Neural progenitor cell (in vitro differentiated cells): ENCODE data around the gene ZP2.

Experiments used
- CTCF ChIP-seq: fragments of 200-600 bp; sonication (generic); IDR thresholded peaks from 2 replicates; pipeline ENCODE4 v1.5.1; 2017; ENCODE audit warnings: antibody characterized with exemption, mild to moderate bottlenecking
- EZH2 ChIP-seq: fragments of 200-600 bp; sonication (generic); IDR thresholded peaks from 2 replicates; pipeline ENCODE4 v1.6.1; 2017; ENCODE audit warnings: antibody characterized with exemption, mild to moderate bottlenecking, moderate library complexity

DNA sequence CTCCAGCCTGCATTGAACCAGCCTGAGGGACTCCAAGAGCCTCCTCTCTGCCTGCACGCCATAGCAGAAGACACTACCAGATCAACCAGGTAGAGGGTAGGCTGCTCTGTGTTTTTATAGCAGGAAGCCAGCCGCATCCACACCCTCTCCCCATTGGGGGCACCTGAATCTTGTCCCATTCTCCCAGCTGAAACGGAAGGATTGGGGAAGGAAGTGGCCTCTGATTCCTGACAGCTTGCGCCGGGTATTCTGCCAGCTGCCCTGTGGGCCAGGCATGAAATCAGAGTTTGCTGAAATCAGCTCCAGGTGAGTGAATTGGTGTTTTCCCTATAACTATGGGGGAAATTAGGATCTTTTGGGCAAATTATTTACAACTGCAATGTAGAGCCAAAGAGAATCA is at the start of gene ZP2:
- TF ChIP-seq CTCF (no peak), EZH2 (no peak)
